HG03064 (cell line): ENCODE measurements around the gene ZNF90.
"Not testable (repeated sequence)": the region's sequence is repeated elsewhere in the genome, so short reads cannot be mapped to it uniquely, and the experiment has no call there.

Source experiments
- ATAC-seq: cut with Tn5 transposase; IDR thresholded peaks from one replicate; pipeline ENCODE4 v1.9.1; 2021; ENCODE audit warnings: low read depth; ENCODE audit not compliant: unreplicated experiment

Gene ZNF90

DNA sequence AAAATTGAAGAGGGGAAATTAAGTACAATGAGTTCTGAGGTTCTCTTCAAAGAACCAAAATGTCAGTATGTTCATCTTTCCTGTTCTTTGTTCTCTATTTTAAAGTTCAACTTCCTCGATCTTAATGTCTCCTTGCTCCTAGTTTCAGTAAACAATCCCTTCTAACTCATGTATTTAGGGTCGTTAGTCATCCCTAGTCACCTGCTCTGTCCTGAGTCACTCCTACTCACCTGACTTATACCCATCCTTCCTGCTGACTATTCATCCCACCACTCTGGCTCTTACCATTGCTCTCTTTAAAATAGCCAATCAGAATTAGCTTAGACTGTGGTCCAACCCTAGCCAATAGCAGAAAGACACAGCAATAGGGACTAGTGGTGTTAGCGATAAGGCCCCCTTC, 24.3 kb downstream of the ZNF90 start:
- ATAC-seq, result no peak

- no peak for ATAC-seq
These were observed 25.4 kb downstream of the ZNF90 start for GRCh38 chr19:20103091-20103740.

GRCh38 chr19:20107301-20107700, 29.5 kb downstream of the ZNF90 start:
- no peak for ATAC-seq

DNA sequence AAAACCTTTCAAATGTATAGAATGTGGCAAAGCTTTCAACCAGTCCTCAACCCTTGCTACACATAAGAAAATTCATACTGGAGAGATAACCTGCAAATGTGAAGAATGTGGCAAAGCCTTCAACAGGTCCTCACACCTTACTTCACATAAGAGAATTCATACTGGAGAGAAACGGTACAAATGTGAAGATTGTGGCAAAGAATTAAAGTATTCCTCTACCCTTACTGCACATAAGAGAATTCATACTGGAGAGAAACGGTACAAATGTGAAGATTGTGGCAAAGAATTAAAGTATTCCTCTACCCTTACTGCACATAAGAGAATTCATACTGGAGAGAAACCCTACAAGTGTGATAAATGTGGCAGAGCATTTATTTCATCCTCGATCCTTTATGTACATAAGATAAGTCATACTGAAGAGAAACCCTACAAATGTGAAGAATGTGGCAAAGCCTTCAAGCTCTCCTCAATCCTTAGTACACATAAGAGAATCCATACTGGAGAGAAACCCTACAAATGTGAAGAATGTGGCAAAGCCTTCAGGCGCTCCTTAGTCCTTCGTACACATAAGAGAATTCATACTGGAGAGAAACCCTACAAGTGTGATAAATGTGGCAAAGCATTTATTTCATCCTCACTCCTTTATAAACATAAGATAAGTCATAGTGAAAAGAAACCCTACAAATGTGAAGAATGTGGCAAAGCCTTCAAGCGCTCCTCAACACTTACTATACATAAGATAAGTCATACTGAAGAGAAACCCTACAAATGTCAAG, 40.5 kb downstream of the ZNF90 start:
- not testable (repeated sequence) for ATAC-seq

- ATAC-seq, result no peak
These were observed 47.1 kb downstream of the ZNF90 start for GRCh38 chr19:20124879-20125278.

DNA sequence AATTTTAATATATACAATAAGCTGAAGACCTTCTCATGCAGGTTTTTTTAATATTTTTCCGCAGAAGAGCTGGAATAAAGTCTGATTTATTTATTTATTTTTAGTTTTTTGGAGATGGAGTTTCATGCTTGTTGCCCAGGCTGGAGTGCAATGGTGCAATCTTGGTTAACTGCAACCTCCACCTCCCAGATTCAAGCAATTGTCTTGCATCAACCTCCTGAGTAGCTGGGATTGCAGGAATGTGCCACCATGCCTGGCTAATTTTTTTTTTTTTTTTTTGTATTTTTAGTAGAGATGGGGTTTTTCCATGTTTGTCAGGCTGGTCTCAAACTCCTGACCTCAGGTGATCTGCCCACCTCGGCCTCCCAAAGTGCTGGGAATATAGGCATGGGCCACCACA, 55.1 kb downstream of the ZNF90 start:
- ATAC-seq, result not testable (repeated sequence)

DNA sequence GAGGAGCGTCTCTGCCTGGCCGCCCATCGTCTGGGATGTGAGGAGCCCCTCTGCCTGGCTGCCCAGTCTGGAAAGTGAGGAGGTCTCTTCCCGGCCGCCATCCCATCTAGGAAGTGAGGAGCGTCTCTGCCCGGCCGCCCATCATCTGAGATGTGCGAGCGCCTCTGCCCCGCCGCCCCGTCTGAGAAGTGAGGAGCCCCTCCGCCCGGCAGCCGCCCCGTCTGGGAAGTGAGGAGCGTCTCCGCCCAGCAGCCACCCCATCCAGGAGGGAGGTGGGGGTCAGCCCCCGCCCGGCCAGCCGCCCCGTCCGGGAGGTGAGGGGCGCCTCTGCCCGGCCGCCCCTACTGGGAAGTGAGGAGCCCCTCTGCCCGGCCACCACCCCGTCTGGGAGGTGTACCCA, 59.9 kb downstream of the ZNF90 start:
- not testable (repeated sequence) for ATAC-seq

DNA sequence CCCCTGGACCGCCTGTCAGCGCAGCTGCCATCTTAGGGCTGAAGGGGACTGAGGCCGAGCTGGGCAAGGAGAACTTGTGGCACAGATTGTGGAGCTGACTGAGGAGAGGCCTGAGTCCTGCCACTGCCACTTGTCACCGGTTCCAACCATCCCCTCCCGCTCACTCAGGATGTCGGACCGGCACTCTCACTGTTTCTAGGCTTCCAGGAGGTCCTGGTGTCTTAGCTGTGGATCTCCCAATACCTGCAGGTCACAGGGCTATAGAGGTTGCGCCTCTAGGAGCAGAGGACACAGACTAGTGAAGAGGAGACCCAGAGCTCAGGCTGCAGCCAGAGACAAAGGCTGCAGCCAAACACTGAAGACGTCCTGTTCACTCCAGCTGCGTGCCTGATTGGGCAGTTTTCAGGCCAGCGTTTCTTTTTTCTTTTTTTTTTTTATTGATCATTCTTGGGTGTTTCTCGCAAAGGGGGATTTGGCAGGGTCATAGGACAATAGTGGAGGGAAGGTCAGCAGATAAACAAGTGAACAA, 73.9 kb downstream of the ZNF90 start:
- no peak for ATAC-seq

GRCh38 chr19:20152506-20152905, 74.7 kb downstream of the ZNF90 start:
- ATAC-seq, result not testable (repeated sequence)

GRCh38 chr19:20153281-20153680, 75.5 kb downstream of the ZNF90 start:
- ATAC-seq, result no peak

DNA sequence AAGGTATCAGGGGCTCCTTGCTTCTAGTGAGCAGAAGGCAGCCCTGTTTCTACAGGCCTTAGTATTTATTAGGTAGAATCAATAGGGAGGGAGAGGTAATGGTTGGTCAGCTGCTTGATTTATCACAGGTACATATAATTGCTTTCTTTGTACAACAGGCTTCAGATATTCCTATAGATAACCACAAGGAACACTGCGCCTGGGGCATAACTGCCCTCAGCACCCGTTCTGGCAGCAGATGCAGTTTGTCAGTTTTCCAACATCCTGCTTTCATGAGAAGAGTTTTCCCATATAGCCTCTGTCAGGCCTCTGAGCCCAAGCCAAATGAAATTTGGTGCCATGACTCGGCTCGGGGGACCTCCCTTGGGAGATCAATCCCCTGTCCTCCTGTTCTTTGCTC, 76.8 kb downstream of the ZNF90 start:
- no peak for ATAC-seq

DNA sequence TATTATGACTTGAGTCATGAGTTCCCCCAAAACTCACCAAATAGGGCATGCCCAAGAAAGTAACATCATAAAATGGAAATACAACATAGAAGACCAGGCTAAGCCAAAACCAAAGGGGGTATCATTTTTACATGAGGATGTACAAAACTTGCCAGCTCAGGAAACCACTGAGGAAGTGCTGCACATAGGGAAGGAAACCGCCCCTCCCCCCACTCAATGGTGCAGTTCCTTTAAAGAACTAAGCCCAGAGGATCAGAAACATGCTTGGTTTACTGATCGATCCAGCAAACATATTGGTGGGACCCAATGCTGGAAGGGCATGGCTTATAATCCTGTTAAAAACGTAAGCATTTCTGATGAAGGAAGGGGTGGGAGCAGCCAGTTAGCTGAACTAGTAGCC, 85.0 kb downstream of the ZNF90 start:
- no peak for ATAC-seq

- no peak for ATAC-seq
These were observed 86.7 kb downstream of the ZNF90 start for GRCh38 chr19:20164456-20164855.

- no peak for ATAC-seq
These were observed 88.3 kb downstream of the ZNF90 start for GRCh38 chr19:20165971-20166592.

GRCh38 chr19:20167020-20167644, 89.3 kb downstream of the ZNF90 start, which contains the start of gene ZNF486:
Gene ZNF486, plus strand, starts transcription at chr19:20167214. Its CDS starts 117 bp downstream, at chr19:20167331.
- ATAC-seq, result peak; percentile 80

GRCh38 chr19:20167651-20168122, 89.9 kb downstream of the ZNF90 start:
- ATAC-seq, result no peak
